ENCODE data around the gene ANKRD13B. TPM values are rescaled to one million over a fixed set of nuclear protein-coding genes. Genes with fewer than 3 reads are reported as not detected.

The ANKRD13B gene
- total and polyA plus RNA-seq, 8 donors, result 1.8 to 12.3 (median 4.2) TPM; not detected in 1

- Histone ChIP-seq H3K9me3 (no peaks in the 10 kb centered on the region), H3K4me1 (peaks cover 34 to 76% (median 71%) of the 10 kb centered on the region in 4 donors), H3K36me3 (peaks cover 0 to 8% (median 6%) of the 10 kb centered on the region in 4 donors), H3K27me3 (no peaks in the 10 kb centered on the region), H3K27ac (peak overlapping the region; percentile 87 to 94 (median 91)), H3K4me3 (peak overlapping the region; percentile 47 to 89 (median 60))
- intact Hi-C loops (cut with DNase I; ENCODE audit: low total_unique reads), result no loop called here
- peak; percentile 73 to 86 for DNase-seq
- TF ChIP-seq POLR2AphosphoS5 (IDR thresholded peaks at IDR 0.05) (no peak), CTCF (IDR thresholded peaks at IDR 0.05) (peak in 4 of 7 experiments; percentile 12 to 44 (median 30))
- WGBS, 5 donors, result 0 to 1% (median 0%) methylated on average over 20 to 63 of the region's 63 CpGs
Observed at GRCh38 chr17:29567554-29568330, 25.2 kb upstream of the ANKRD13B start.

- peaks cover 40 to 84% (median 75%) of the 10 kb centered on the region in 4 donors for H3K4me1 ChIP-seq
- H3K27me3 ChIP-seq, result no peaks in the 10 kb centered on the region
- TF ChIP-seq EP300 (IDR thresholded peaks at IDR 0.05) (no peak), POLR2AphosphoS5 (IDR thresholded peaks at IDR 0.05) (peak in 2 of 3 donors; percentile 1 to 75), POLR2A (IDR thresholded peaks at IDR 0.05) (peak in 1 of 4 donors; percentile 22), CTCF (IDR thresholded peaks at IDR 0.05) (no peak)
- WGBS, 5 donors, result 0 to 1% (median 1%) methylated on average over 23 to 85 of the region's 85 CpGs
- no peaks in the 10 kb centered on the region for H3K9me3 ChIP-seq
- peaks cover 0 to 13% (median 7%) of the 10 kb centered on the region in 4 donors for H3K36me3 ChIP-seq
- peak within 1 kb of the TSS; percentile 47 to 89 (median 60) for H3K4me3 ChIP-seq
- peak within 1 kb of the TSS; percentile 87 to 94 (median 91) for H3K27ac ChIP-seq
- intact Hi-C loops (cut with DNase I; ENCODE audit: low total_unique reads), result no loop called here
- DNase-seq, result peak; percentile 91 to 95
Observed at GRCh38 chr17:29568331-29569244, 24.3 kb upstream of the ANKRD13B start, which contains the start of gene TP53I13. TSS of gene TP53I13 (plus strand) at chr17:29568701. CDS start at chr17:29568759, 58 bp downstream.

GRCh38 chr17:29569245-29569950, 23.5 kb upstream of the ANKRD13B start:
- intact Hi-C loops (cut with DNase I; ENCODE audit: low total_unique reads), result no loop called here
- TF ChIP-seq EP300 (IDR thresholded peaks at IDR 0.05), result no peak
- TF ChIP-seq POLR2AphosphoS5 (IDR thresholded peaks at IDR 0.05), result no peak
- TF ChIP-seq POLR2A (IDR thresholded peaks at IDR 0.05), result no peak
- no peak for TF ChIP-seq CTCF (IDR thresholded peaks at IDR 0.05)
- peak overlapping the region; percentile 47 to 89 (median 60) for H3K4me3 ChIP-seq
- no peaks in the 10 kb centered on the region for H3K9me3 ChIP-seq
- DNase-seq, result peak in 1 of 2 donors; percentile 31
- H3K36me3 ChIP-seq, result peaks cover 3 to 21% (median 15%) of the 10 kb centered on the region in 4 donors
- no peaks in the 10 kb centered on the region for H3K27me3 ChIP-seq
- peak overlapping the region; percentile 87 to 94 (median 91) for H3K27ac ChIP-seq
- H3K4me1 ChIP-seq, result peaks cover 43 to 87% (median 78%) of the 10 kb centered on the region in 4 donors
- 56 to 68% (median 65%) methylated on average over 14 of the region's 14 CpGs for WGBS, 5 donors

Data from stomach (tissue), 9 donors.